Osteoblast (primary cell): ENCODE measurements around the gene DCAF6. TPM values are rescaled to one million over a fixed set of nuclear protein-coding genes. Genes with fewer than 3 reads are reported as not detected.

Experiments used
- DNase-seq: peaks from one replicate; pipeline ENCODE4 v3.0.0; 2011; ENCODE audit warnings: low spot score, mixed read lengths; ENCODE audit not compliant: insufficient read length; ENCODE audit errors: missing footprints
- H2AFZ ChIP-seq: 2 replicates; pipeline ENCODE4 v1.6.0; 2011; ENCODE audit warnings: mild to moderate bottlenecking, low read length
- H3K27ac ChIP-seq: 2 replicates; pipeline ENCODE4 v1.5.1; 2011; ENCODE audit warnings: mild to moderate bottlenecking, low read depth, low read length, moderate library complexity
- H3K27me3 ChIP-seq: 2 replicates; pipeline ENCODE4 v1.6.0; 2012; ENCODE audit warnings: mild to moderate bottlenecking, control low read depth, inconsistent platforms, low read length, moderate library complexity; ENCODE audit not compliant: insufficient read depth
- H3K36me3 ChIP-seq: 2 replicates; pipeline ENCODE4 v1.5.1; 2011; ENCODE audit warnings: mild to moderate bottlenecking, low read length, control low read depth, moderate library complexity; ENCODE audit not compliant: insufficient read depth
- H3K4me1 ChIP-seq: 2 replicates; pipeline ENCODE4 v1.5.1; 2011; ENCODE audit warnings: mild to moderate bottlenecking, low read length, control low read depth, moderate library complexity; ENCODE audit not compliant: insufficient read depth
- H3K4me2 ChIP-seq: 2 replicates; pipeline ENCODE4 v1.6.0; 2011; ENCODE audit warnings: mild to moderate bottlenecking, low read length; ENCODE audit not compliant: insufficient read depth
- H3K4me3 ChIP-seq: fragments of 200-600 bp; sonication (generic); 3 replicates; pipeline ENCODE4 v1.5.1; 2012; ENCODE audit warnings: mild to moderate bottlenecking, low read length, inconsistent platforms; ENCODE audit not compliant: insufficient read depth
- H3K79me2 ChIP-seq: 2 replicates; pipeline ENCODE4 v1.6.0; 2012; ENCODE audit warnings: mild to moderate bottlenecking, low read length, control low read depth, inconsistent platforms; ENCODE audit not compliant: insufficient read depth
- H3K9me3 ChIP-seq: 2 replicates; pipeline ENCODE4 v1.5.1; 2011; ENCODE audit warnings: low read depth, low read length, control low read depth
- H4K20me1 ChIP-seq: 2 replicates; pipeline ENCODE4 v1.6.0; 2012; ENCODE audit warnings: mild to moderate bottlenecking, low read length, control low read depth; ENCODE audit not compliant: insufficient read depth
- total RNA-seq: library from RNA; depleted of rRNA; stranded (reverse); fragments of >200 nt; gene quantifications from 2 replicates; pipeline ENCODE4 v1.2.3, GENCODE V29; 2012
- TF ChIP-seq, protein P1 (sequence below): IDR thresholded peaks from 2 replicates; pipeline ENCODE4 v1.5.1; 2011; ENCODE audit warnings: mild to moderate bottlenecking, low read depth, low read length, moderate library complexity; ENCODE audit errors: extremely low read depth

The DCAF6 gene
- total RNA-seq, 1 donor: 91.6 TPM

DNA sequence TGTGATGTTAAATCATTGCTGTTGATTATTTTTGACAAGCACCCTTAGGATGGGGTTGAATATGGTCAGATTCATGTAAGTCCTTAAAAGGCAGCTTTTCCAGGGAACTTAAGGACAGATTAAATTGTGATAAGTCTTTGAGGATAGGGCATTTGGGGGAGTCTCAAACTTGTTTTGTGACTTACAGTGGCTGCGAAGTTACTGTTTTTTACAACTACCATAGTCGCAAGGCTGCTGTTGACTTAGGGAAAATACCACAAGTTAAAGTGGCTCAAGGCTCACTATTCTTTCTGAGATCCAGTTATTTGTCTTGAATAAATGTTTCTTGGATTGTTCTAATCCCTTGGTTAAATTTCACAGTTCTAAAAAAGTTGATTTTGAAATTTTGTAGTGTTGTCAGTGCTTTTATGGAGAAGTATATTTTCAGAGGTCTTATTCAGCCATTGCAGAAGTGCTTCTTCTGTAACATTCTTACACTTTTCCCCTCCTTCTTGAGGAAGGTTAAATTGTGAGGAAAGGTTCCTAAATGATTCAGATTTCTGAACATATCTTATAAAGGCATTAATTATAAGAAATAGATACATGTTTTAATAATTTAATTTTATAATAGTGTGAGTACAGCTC is 47.4 kb downstream of the DCAF6 start:
- TF ChIP-seq, protein P1, sequence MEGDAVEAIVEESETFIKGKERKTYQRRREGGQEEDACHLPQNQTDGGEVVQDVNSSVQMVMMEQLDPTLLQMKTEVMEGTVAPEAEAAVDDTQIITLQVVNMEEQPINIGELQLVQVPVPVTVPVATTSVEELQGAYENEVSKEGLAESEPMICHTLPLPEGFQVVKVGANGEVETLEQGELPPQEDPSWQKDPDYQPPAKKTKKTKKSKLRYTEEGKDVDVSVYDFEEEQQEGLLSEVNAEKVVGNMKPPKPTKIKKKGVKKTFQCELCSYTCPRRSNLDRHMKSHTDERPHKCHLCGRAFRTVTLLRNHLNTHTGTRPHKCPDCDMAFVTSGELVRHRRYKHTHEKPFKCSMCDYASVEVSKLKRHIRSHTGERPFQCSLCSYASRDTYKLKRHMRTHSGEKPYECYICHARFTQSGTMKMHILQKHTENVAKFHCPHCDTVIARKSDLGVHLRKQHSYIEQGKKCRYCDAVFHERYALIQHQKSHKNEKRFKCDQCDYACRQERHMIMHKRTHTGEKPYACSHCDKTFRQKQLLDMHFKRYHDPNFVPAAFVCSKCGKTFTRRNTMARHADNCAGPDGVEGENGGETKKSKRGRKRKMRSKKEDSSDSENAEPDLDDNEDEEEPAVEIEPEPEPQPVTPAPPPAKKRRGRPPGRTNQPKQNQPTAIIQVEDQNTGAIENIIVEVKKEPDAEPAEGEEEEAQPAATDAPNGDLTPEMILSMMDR: no peak
- H3K9me3 ChIP-seq: no peaks in the 10 kb centered on the region
- peaks cover 52% of the 10 kb centered on the region for H3K79me2 ChIP-seq
- no peak overlapping the region for H3K4me3 ChIP-seq
- no peak overlapping the region for H2AFZ ChIP-seq
- H3K36me3 ChIP-seq: no peaks in the 10 kb centered on the region
- peaks cover 17% of the 10 kb centered on the region for H4K20me1 ChIP-seq
- no peak for DNase-seq
- H3K4me2 ChIP-seq: no peak overlapping the region
- H3K4me1 ChIP-seq: peaks cover 8% of the 10 kb centered on the region
- no peaks in the 10 kb centered on the region for H3K27me3 ChIP-seq
- H3K27ac ChIP-seq: no peak overlapping the region

- H2AFZ ChIP-seq: no peak overlapping the region
These were observed 48.5 kb downstream of the DCAF6 start for GRCh38 chr1:167984886-167985489.

DNA sequence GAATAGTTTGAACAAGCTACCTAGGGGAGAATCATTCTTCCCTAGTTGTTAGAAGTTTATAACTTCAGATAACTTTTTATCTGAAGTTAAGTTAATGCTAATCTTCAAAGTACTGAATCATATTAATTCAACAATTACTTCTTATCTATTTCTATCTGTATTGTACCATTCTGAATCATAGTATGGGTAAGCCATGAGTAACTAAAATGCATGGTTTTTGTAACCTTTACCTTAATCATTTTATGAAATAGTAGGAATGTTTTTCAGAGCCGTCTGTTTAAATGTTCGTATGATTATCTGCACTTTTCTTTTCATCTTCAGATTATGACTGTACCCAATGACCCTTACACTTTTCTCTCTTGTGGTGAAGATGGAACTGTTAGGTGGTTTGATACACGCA is 50.7 kb downstream of the DCAF6 start:
- no peaks in the 10 kb centered on the region for H3K9me3 ChIP-seq
- TF ChIP-seq, protein P1: no peak
- H2AFZ ChIP-seq: no peak overlapping the region
- peaks cover 12% of the 10 kb centered on the region for H3K36me3 ChIP-seq
- peak overlapping the region; percentile 0 for H3K4me2 ChIP-seq
- no peak overlapping the region for H3K27ac ChIP-seq
- H3K27me3 ChIP-seq: no peaks in the 10 kb centered on the region
- H3K79me2 ChIP-seq: peaks cover 37% of the 10 kb centered on the region
- H4K20me1 ChIP-seq: peaks cover 15% of the 10 kb centered on the region
- no peak overlapping the region for H3K4me3 ChIP-seq
- H3K4me1 ChIP-seq: peaks cover 8% of the 10 kb centered on the region
- DNase-seq: peak; percentile 36

More at GRCh38 chr1:167984886-167985489, 48.5 kb downstream of the DCAF6 start:
- Histone ChIP-seq H3K79me2 (peaks cover 48% of the 10 kb centered on the region), H3K9me3 (no peaks in the 10 kb centered on the region), H3K36me3 (no peaks in the 10 kb centered on the region), H4K20me1 (peaks cover 17% of the 10 kb centered on the region), H3K4me2 (no peak overlapping the region), H3K4me3 (no peak overlapping the region), H3K27ac (no peak overlapping the region), H3K4me1 (peaks cover 8% of the 10 kb centered on the region), H3K27me3 (no peaks in the 10 kb centered on the region)
- TF ChIP-seq, protein P1: no peak
- DNase-seq: no peak

- Histone ChIP-seq H3K79me2 (peaks cover 7% of the 10 kb centered on the region), H2AFZ (no peak overlapping the region), H3K36me3 (peaks cover 36% of the 10 kb centered on the region), H3K9me3 (no peaks in the 10 kb centered on the region), H3K4me1 (peaks cover 8% of the 10 kb centered on the region), H3K4me3 (no peak overlapping the region), H4K20me1 (peaks cover 4% of the 10 kb centered on the region), H3K4me2 (no peak overlapping the region), H3K27me3 (no peaks in the 10 kb centered on the region), H3K27ac (peak overlapping the region; percentile 23)
- TF ChIP-seq, protein P1: no peak
- DNase-seq: no peak
These were observed 55.1 kb downstream of the DCAF6 start for GRCh38 chr1:167991546-167991945.
